Measurements from ENCODE around the gene HAUS8.
A peak's percentile ranks its signal among the peaks of the same experiment; 100 is the strongest.
"Not testable (repeated sequence)": the region's sequence is repeated elsewhere in the genome, so short reads cannot be mapped to it uniquely, and the experiment has no call there.

Gene HAUS8

DNA sequence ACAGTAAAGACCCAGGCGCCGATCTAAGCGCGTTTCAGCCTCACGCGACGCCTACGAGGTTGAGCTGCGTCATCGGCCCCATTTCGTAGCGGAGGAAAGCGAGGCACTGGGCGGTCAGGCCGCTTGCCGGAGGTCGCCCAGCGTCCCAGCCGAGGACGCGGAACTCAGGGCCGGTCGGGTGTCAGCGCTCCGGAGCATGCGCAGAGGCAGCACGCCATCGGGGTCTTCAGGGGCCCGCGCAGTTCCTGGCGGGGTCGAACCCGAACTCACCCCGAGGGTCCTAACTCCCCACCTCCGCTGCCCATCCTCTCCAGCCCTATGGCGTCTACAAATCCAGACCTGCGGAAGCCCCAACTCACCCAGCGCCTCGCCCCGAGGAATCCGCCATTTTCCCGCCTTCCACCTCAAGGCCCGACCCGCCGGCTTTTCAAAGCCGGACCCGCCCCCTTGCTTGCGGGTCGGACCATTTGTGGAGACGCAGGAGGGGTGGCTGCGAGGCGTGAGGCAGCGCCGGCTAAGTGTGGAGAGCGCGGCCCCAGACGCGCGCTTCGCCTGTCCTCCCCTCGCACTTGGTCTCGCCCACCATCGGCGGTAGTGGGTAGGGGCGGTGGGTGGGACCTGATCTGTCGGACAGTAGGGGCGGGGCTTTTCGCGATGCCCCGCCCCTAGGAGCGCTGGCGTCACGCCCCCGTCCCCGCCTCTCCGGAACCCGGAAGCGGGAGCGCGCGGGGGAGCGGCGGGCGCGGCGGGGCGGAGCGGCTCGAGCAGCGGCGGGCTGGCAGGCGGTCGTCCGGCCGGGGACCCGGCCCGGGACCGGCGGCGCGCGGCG, at the start of gene HAUS8, which contains the start of gene MYO9B:
Gene HAUS8 (minus strand): TSS at position 418 of the 829 bp plus-strand sequence. CDS start 30 bp downstream, at position 388.
Gene MYO9B (plus strand): TSS at position 743 of the 829 bp plus-strand sequence. CDS start 25,941 bp downstream, outside the sequence.
- peak; percentile 100 for DNase-seq

- no peak for DNase-seq
These were observed 48.8 kb upstream of the HAUS8 start for GRCh38 chr19:17124025-17124424.

DNA sequence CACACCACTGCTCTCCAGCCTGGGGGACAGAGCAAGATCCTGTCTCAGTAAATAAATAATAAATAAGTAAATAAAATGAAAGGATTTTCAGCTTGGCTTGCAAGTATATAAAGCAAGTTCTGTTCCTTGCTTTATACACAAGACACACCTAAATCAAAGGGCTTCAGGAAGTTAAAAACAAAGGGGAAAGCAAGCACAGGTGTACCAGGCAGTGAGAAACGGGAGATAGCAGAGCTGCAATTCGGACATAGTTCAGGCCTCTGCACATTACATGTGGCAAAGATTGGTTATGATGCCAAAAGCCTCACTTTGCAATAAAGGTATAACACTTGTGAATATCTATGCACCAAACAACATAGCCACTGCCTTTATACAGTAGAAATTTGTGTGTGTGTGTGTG, 47.8 kb upstream of the HAUS8 start:
- DNase-seq = no peak

- DNase-seq = no peak
These were observed 46.6 kb upstream of the HAUS8 start for GRCh38 chr19:17121736-17122293.

- DNase-seq = no peak
These were observed 43.7 kb upstream of the HAUS8 start for GRCh38 chr19:17118957-17119356.

DNA sequence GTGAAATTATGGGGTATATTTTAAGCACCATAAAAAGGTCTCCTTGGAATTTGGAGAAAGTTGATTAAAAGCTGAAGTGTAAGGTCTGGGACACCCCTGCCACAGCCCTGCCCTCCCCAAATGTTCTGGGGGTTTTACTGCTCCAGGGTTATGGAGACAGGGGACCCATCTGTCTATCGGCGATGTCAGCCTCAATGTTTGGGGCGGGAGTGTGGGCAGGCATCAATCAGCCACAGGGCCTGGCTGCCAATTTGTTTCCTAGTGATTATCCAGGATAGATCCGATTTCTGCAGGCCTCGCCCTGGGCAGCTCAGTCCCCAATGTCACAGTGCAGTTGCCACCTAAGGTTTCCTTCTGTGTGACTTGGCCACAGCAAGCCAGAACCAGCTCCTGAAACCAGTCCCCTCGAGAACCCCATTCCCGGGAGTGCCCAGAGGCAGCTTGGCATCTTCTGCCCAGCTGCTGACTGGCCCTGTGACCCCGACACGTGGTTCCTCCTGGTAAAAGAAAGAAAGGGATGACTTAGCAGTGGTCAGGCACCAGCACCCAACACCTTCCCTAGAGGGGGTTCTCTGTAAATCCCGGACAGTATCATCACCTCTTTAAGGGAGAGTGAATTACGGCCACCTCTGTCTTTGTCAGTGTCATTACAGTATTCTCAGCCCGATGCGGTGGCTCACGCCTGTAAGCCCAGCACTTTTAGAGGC, 41.9 kb upstream of the HAUS8 start:
- no peak for DNase-seq

DNA sequence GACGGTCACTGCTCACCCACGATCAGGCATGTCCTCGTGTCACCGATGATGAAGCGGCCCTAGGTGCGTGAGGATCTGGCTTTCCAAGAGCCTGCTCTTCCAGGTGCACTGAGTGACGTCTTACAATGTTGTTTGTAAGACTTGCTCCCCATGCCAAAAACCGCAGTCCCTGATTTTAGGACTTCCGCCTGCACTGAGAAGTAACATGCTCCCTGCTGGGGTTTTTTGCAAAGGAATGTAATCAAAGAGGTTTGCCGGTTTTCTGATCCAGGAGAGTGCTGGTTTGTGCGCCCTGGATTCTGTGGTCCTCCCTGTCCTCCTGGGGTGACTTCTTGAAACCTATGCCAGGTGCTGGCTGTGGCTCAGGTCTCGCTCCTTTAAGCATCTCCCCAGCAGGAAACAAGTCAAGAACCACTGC, 39.2 kb upstream of the HAUS8 start:
- DNase-seq = no peak

DNA sequence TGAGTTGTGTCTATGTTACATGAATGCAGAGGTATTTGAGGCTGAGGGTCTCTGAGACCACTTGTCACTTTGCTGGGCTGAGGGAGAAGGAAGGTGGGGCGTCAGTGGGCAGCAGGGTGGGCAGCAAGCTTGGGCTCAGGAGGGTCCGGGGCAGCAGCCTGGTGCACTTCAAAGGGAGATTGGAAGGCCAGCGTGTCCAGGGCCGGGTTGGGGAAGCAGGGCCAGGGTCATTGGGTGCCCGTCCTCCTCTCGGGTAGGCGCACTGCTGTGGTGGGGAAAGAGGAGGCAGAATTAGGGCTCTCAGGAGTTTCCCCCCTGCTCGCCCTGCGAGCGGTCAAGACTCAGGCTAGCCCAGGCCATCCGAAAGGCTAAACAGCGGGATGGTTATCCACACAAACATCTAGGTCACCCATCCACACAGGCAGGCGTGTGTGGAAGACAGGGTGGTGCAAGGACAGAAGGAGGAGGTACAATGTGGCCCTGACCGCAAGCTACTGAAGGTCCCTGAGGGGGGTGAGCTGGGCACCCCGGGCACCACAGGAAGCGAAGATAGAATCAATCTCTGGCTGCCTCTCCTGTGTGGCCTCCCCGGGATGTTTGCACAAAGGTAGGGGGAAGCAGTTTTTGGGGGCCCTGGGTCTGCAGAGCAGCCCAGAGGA, 38.0 kb upstream of the HAUS8 start:
- DNase-seq = no peak

DNA sequence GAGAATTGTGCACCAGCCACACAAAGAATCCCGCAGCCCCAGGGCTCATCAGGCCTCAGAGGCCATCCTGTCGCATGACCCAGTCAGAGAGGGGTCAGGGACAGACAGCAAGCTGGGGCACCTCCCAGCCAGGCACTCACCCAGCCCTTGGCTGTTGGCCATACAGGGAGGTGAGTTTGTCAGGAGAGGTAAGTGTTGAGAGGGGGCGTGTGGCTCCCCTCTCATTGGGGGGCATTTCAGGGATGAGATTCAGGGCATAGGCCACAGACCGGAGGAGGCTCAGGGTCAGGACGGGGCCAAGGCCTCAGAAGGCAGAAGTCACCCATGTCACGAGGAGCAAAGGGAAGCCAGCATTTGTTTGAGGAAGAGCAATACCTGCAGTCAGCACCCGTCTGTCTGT, 37.4 kb upstream of the HAUS8 start:
- DNase-seq = no peak

- DNase-seq = no peak
These were observed 37.0 kb upstream of the HAUS8 start for GRCh38 chr19:17112271-17112670.

- no peak for DNase-seq
These were observed 36.5 kb upstream of the HAUS8 start for GRCh38 chr19:17111766-17112165.

GRCh38 chr19:17110599-17110966, 35.3 kb upstream of the HAUS8 start:
- no peak for DNase-seq

- no peak for DNase-seq
These were observed 34.8 kb upstream of the HAUS8 start for GRCh38 chr19:17109962-17110598.

- no peak for DNase-seq
These were observed 34.0 kb upstream of the HAUS8 start for GRCh38 chr19:17109300-17109699.

DNA sequence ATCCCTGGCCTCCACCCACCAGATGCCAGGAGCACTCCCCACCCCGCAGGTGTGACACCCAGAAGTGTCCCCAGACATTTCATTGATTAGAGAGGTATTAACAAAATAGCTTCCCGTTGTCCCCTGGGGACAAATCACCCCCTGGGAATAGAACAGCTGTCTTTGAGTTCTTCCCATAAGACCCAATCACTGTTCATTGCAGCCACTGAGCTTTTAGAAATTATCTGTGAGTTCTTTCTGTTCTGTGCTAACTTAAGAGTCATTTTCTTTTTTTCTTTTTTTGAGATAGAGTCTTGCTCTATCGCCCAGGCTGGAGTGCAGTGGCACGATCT, 33.2 kb upstream of the HAUS8 start:
- peak; percentile 9 for DNase-seq

DNA sequence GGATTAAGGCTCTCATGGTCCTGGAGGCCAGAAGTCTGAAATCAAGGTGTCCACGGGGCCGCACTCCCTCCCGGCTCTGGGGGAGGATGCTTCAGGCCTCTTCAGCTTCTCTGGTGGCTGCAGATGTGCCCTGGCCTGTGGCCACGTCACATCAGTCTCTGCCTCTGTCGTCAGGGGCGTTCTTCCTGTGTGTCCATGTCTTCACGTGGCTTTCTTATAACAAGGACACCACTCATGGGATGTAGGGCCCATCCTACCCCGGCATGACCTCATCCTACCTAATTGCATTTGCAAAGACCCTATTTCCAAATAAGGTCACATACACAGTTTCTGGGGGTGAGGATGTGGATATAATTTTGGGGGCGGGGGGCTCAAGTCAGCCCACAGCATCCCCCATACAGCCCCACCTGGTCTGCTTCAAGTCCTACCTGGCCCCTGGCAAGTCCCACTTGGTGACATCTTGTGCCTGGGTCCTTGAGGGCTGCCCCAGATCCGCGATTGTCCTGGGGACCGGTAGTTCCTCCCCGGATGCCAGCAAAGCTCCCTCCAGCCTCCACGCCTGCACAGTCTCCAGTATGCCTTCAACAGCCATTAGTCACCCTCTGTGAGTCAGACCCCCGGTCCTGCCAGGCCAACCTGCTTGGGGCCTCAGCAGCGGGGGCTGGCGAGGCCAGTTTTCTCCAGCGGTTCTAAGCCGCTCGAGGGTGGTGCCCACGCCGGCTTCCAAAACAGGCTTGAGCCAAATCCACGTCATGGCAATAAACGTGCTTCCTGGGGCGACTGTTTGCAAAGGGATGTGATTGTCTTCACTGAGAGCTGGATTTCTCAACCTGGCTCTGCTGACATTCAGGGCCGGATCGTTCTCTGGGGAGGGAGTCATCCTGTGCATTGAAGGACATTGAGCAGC, 32.5 kb upstream of the HAUS8 start:
- peak; percentile 11 for DNase-seq

DNA sequence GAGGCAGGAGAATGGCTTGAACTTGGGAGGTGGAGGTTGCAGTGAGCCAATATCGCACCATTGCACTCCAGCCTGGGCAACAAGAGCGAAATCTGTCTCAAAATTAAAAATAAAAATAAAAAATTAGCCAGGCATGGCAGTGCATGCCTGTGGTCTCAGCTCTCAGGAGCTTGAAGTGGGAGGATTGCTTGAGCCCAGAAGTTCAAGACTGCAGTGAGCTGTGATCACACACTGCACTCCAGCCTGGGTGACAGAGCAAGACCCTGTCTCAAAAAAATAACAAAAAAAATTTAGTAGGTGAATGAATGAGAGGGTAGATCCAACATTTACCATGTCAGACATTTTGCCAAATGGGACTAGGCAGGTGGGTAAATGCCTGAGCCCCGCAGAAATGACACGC, 31.7 kb upstream of the HAUS8 start:
- not testable (repeated sequence) for DNase-seq

GRCh38 chr19:17105556-17105955, 30.3 kb upstream of the HAUS8 start:
- no peak for DNase-seq

GRCh38 chr19:17104679-17105078, 29.4 kb upstream of the HAUS8 start:
- DNase-seq = no peak

- DNase-seq = peak; percentile 37
These were observed 27.9 kb upstream of the HAUS8 start for GRCh38 chr19:17103177-17103576.

- DNase-seq = no peak
These were observed 26.7 kb upstream of the HAUS8 start for GRCh38 chr19:17101686-17102628.
